HEK293T (cell line): ENCODE results near the gene STC2.
"Not testable (repeated sequence)": the region's sequence is repeated elsewhere in the genome, so short reads cannot be mapped to it uniquely, and the experiment has no call there.

Experiments used
- CTCF ChIA-PET: fragments of 350-600 bp; formaldehyde crosslinking; extraction: SDS; loops from one replicate; lab custom pipeline; 2021; ENCODE audit warnings: antibody characterized with exemption, inconsistent platforms; lab: Yijun Ruan, JAX
- POLR2A ChIA-PET: fragments of 350-600 bp; formaldehyde crosslinking; extraction: SDS; loops from one replicate; lab custom pipeline; 2020; ENCODE audit warnings: antibody characterized with exemption, inconsistent platforms; lab: Yijun Ruan, JAX
- DNase-seq: peaks from one replicate; pipeline ENCODE4 v3.0.0; 2012; ENCODE audit warnings: mixed read lengths; ENCODE audit errors: extremely low spot score
- ARNT ChIP-seq: fragments of 450-650 bp; IDR thresholded peaks from 2 replicates; pipeline ENCODE4 v1.6.1; 2017; ENCODE audit warnings: mild to moderate bottlenecking
- BHLHE40 ChIP-seq: fragments of 450-650 bp; IDR thresholded peaks from 2 replicates; pipeline ENCODE4 v1.6.1; 2016; ENCODE audit warnings: mild to moderate bottlenecking, moderate library complexity, borderline replicate concordance
- CTBP1 ChIP-seq: fragments of 450-650 bp; IDR thresholded peaks from 2 replicates; pipeline ENCODE4 v1.6.1; 2016; ENCODE audit warnings: borderline replicate concordance
- ELF4 ChIP-seq: fragments of 450-650 bp; IDR thresholded peaks from 2 replicates; pipeline ENCODE4 v1.6.1; 2017; ENCODE audit warnings: antibody characterized with exemption
- FOXA1 ChIP-seq: fragments of 450-650 bp; IDR thresholded peaks from 2 replicates; pipeline ENCODE4 v1.6.1; 2016; ENCODE audit warnings: mild to moderate bottlenecking
- FOXK2 ChIP-seq: fragments of 450-650 bp; IDR thresholded peaks from 2 replicates; pipeline ENCODE4 v1.6.1; 2016; ENCODE audit warnings: mild to moderate bottlenecking
- FOXM1 ChIP-seq: fragments of 450-650 bp; IDR thresholded peaks from 2 replicates; pipeline ENCODE4 v1.6.1; 2017; ENCODE audit warnings: mild to moderate bottlenecking, borderline replicate concordance
- HDGF ChIP-seq: fragments of 450-650 bp; IDR thresholded peaks from 2 replicates; pipeline ENCODE4 v1.6.1; 2017; ENCODE audit warnings: antibody characterized with exemption, borderline replicate concordance
- L3MBTL2 ChIP-seq: fragments of 450-650 bp; conservative IDR thresholded peaks from 2 replicates; pipeline ENCODE4 v1.6.1; 2016; ENCODE audit warnings: mild to moderate bottlenecking
- LEF1 ChIP-seq: fragments of 450-650 bp; IDR thresholded peaks from 2 replicates; pipeline ENCODE4 v1.6.1; 2017; ENCODE audit warnings: mild to moderate bottlenecking, borderline replicate concordance
- NFRKB ChIP-seq: fragments of 450-650 bp; IDR thresholded peaks from 2 replicates; pipeline ENCODE4 v1.6.1; 2016; ENCODE audit warnings: mild to moderate bottlenecking, moderate library complexity
- SP1 ChIP-seq: fragments of 450-650 bp; IDR thresholded peaks from 2 replicates; pipeline ENCODE4 v1.6.1; 2017
- SUZ12 ChIP-seq: fragments of 450-650 bp; IDR thresholded peaks from 2 replicates; pipeline ENCODE4 v1.6.1; 2016; ENCODE audit warnings: mild to moderate bottlenecking
- TARDBP ChIP-seq: fragments of 450-650 bp; IDR thresholded peaks from 2 replicates; pipeline ENCODE4 v1.6.1; 2016
- ZNF384 ChIP-seq: fragments of 450-650 bp; IDR thresholded peaks from 2 replicates; pipeline ENCODE4 v1.6.1; 2016
- TF ChIP-seq, protein P1 (sequence below): fragments of 450-650 bp; IDR thresholded peaks from 2 replicates; pipeline ENCODE4 v1.6.1; 2016

The STC2 gene

DNA sequence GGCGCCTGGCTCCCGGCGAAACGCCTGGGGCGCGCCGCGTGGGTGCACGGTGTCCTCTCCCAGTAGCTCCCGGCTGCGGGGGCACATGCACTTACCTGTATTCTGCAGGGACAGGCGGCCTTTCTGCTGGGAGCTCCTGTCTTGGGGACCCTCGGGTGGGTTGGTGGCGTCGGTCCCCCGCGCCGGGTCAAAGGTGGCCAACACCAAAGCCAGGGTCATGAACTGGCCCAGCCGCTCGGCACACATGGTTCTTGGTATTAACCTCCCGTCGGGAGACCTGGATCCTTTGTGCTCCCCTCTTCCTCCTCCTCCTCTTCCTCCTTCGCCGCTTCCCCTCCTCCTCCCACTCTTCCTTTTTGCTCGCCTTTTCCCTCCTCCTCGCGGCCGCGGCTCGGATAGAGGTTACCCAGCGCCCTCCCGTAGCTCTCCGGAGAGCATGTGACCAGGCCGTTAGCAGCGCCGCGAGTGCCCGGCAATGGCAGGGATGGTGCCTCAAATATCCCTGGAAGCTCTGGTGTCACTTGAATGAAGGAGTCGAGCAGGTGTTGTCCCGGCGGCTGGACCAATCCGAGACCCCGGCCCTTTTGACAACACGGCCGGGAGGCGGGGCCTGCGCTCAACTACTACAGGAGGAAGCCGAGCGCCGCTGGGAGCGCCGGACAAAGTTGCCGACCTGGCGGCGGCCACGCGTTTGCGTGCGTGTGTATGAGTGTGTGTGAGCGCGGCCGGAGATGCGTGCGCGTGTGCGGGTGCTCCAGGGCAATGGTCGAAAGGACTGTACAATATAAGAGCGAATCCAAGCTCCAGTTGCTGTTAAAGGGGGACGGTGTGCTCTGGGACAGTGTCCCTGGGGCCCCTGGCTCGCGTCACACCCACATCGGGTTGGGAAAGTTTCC lies at the start of gene STC2:
STC2 (minus strand) TSS at position 467 of the 896 bp plus-strand sequence; CDS start at position 246, 221 bp downstream.
- ChIA-PET POLR2A (interaction anchor here (0.9 to 9.5 kb wide), 25 partner anchors 10 to 556 kb away, joined by 3 to 427 read pairs (median 4); partner anchors contain the start of gene ATP6V0E1), CTCF (interaction anchor here (0.8 to 7.3 kb wide), 3 partner anchors 12 to 245 kb away, joined by 3 to 171 read pairs (median 6); no protein-coding TSS in a partner anchor)
- peak; percentile 82 for TF ChIP-seq ELF4
- peak; percentile 81 for TF ChIP-seq CTBP1
- no peak for TF ChIP-seq BHLHE40
- TF ChIP-seq SP1 = no peak
- no peak for TF ChIP-seq LEF1
- no peak for TF ChIP-seq FOXA1
- no peak for TF ChIP-seq NFRKB
- no peak for TF ChIP-seq ZNF384
- no peak for TF ChIP-seq ARNT
- TF ChIP-seq HDGF = no peak
- no peak for TF ChIP-seq SUZ12
- TF ChIP-seq TARDBP = no peak
- TF ChIP-seq L3MBTL2 = peak; percentile 87
- no peak for TF ChIP-seq FOXK2
- no peak for TF ChIP-seq FOXM1
- TF ChIP-seq, protein P1, sequence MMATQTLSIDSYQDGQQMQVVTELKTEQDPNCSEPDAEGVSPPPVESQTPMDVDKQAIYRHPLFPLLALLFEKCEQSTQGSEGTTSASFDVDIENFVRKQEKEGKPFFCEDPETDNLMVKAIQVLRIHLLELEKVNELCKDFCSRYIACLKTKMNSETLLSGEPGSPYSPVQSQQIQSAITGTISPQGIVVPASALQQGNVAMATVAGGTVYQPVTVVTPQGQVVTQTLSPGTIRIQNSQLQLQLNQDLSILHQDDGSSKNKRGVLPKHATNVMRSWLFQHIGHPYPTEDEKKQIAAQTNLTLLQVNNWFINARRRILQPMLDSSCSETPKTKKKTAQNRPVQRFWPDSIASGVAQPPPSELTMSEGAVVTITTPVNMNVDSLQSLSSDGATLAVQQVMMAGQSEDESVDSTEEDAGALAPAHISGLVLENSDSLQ = peak; percentile 69
- peak; percentile 94 for DNase-seq

DNA sequence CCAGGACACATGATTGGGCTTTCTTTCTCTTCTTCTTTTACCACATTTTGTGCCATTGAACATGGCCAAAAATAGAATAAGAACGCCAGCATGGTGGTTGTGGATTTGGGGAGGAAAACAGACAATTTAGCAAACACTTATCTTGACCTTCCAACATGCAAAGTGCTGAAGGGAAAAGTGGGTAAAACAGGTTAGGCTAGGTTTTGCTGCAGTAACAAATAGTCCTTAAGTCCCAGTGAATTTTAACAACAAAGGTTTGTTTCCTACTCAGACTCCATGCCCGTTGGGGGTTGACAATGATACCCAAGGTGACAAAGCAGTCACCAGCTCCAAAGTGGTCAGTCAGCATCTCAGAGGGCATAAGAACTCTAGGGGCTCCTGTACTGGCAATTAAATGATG lies 43.2 kb upstream of the STC2 start:
- ChIA-PET CTCF (no interaction called here), POLR2A (no interaction called here)
- no peak for DNase-seq
- no peak for TF ChIP-seq TARDBP
- TF ChIP-seq FOXM1 = no peak
- no peak for TF ChIP-seq NFRKB

DNA sequence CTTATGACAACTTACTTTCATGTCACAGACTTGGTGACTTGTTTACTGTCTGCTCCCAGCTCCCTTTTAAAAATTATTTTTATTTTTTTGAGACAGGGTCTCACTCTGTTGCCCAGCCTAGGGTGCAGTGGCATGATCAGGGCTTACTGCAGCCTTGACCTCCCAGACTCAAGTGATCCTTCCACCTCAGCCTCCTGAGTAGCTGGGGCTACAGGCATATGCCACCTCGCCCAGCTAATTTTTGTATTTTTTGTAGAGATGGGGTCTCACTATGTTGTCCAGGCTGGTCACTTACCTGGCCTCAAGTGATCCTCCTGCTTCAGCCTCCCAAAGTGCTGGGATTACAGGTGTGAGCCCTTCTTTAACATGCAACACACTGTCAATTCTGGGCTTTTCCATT lies 35.2 kb upstream of the STC2 start:
- POLR2A ChIA-PET, CTCF ChIA-PET, DNase-seq: not testable (repeated sequence)

DNA sequence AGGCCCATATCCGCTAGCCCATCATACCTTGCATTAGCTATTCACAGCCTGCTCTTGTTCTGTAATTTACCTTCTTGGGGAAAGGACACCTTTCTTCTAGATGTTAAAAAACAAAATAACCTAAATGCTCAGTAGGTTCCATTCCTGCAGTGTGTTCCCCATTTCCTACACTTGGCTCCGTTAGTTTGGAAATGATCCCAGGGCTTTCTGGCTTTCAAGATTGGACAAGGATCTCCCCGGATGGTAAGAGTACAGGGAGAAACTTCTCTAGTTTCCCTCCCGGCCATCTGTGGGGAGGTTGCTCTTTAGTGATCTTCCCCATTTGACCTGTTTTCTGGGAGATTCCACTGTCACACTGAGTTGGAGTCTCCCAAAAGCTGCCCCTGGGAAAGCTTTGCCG lies 27.3 kb upstream of the STC2 start:
- TF ChIP-seq ARNT (no peak), CTBP1 (no peak), NFRKB (no peak), FOXK2 (no peak), HDGF (no peak), ELF4 (no peak), LEF1 (no peak), FOXM1 (no peak), TARDBP (no peak), SUZ12 (no peak), ZNF384 (no peak), BHLHE40 (no peak), FOXA1 (no peak), L3MBTL2 (no peak)
- TF ChIP-seq, protein P1 = no peak
- no peak for DNase-seq
- POLR2A ChIA-PET = no interaction called here
- CTCF ChIA-PET = no interaction called here

DNA sequence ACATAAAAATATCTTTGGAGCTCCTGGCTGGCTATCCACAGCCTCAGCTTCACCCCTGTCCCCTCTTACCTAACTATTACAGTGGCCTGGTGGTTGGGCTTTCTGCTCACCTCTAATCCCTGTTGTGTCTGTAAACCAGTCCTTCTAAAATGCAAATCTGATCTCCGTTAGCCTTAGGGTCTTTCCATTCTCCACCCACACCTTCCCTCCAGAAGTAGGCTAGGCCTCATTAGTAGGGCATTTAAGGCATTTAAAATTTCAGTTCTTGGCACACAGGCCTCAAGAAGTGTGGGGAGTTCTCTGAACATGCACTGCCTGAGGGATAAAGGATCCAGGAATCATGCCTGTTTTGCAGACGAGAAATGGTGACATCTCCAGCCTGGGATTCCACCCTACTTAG lies 26.4 kb upstream of the STC2 start:
- CTCF ChIA-PET = interaction anchor here (1.0 kb wide), 1 partner anchor 23 kb away, joined by 3 read pairs; no protein-coding TSS in a partner anchor
- no peak for TF ChIP-seq TARDBP
- TF ChIP-seq FOXM1 = no peak
- TF ChIP-seq ZNF384 = no peak
- TF ChIP-seq NFRKB = no peak
- TF ChIP-seq L3MBTL2 = no peak
- TF ChIP-seq CTBP1 = no peak
- POLR2A ChIA-PET = no interaction called here
- DNase-seq = no peak

DNA sequence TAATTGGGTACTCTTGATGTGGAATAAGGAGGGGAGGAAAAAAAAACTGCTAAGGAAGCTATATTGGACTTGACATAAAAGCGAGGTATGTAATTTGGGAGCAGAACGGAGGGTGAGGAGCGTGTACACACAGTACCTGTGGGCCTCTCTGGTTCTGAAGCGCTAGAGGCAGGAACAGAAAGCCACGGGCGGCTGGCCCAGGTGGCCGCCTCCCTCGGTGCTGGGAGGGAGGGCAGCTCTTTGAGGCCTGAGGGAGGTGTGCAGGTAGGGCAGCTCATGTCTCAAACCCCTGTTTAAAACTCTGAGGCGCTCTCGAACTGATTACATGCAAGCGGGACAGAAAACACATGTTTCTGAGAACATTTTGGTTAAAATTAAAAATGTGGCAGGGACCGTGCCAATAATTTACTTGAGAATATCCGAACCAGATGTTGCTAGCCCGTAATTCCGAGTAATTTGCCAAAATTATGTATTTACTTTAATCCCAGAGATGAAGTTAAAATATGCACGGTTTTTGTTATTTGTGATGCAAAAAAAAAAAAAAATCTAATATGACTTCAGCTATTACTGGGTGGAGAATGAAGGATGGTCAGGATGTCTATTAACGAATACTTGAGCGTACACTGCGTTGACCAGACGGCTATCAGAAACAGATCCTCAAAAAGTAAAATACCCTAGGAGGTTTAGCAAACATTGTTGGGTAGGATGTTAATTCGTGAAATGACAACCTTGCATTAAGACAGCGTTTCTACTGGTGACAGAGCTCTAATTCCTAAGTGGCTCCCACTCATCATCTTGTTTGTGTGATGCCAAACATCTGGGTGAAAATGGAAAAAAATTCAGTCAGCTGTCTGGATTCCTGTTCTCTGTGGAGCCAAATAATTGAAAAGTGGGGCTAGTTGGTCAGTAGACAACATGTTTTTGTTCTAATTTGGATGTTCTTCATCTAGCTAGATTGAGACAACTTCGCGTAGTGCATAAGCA lies 24.4 kb upstream of the STC2 start:
- DNase-seq = no peak
- POLR2A ChIA-PET = no interaction called here
- no peak for TF ChIP-seq NFRKB
- TF ChIP-seq SUZ12 = no peak
- no peak for TF ChIP-seq LEF1
- TF ChIP-seq FOXA1 = no peak
- TF ChIP-seq ZNF384 = no peak
- TF ChIP-seq CTBP1 = no peak
- no peak for TF ChIP-seq TARDBP
- no peak for TF ChIP-seq ARNT
- TF ChIP-seq, protein P1 = no peak
- no peak for TF ChIP-seq BHLHE40
- no peak for TF ChIP-seq ELF4
- no peak for TF ChIP-seq L3MBTL2
- no peak for TF ChIP-seq SP1
- TF ChIP-seq HDGF = no peak
- TF ChIP-seq FOXM1 = no peak
- TF ChIP-seq FOXK2 = no peak
- CTCF ChIA-PET = interaction anchor here (0.7 kb wide), 1 partner anchor 22 kb away, joined by 3 read pairs; no protein-coding TSS in a partner anchor
